Osteocyte (in vitro differentiated cells): Measurements from ENCODE around the gene CEP20. TPM values are rescaled to one million over a fixed set of nuclear protein-coding genes. Genes with fewer than 3 reads are reported as not detected.
"Not testable (repeated sequence)": the region's sequence is repeated elsewhere in the genome, so short reads cannot be mapped to it uniquely, and the experiment has no call there.

ENCODE experiments used
- DNase-seq: peaks from one replicate; pipeline ENCODE4 v3.0.0; 2021; ENCODE audit warnings: mixed read lengths; ENCODE audit not compliant: unreplicated experiment; ENCODE audit errors: extremely low spot score
- H3K27ac Mint-ChIP-seq: one replicate; pipeline ENCODE4 v1.8.0; 2021; ENCODE audit warnings: mild to moderate bottlenecking, mixed read lengths; ENCODE audit not compliant: unreplicated experiment
- H3K27me3 Mint-ChIP-seq: one replicate; pipeline ENCODE4 v1.8.0; 2021; ENCODE audit warnings: mixed read lengths; ENCODE audit not compliant: unreplicated experiment
- H3K36me3 Mint-ChIP-seq: one replicate; pipeline ENCODE4 v1.8.0; 2021; ENCODE audit warnings: mixed read lengths; ENCODE audit not compliant: unreplicated experiment
- H3K4me1 Mint-ChIP-seq: one replicate; pipeline ENCODE4 v1.8.0; 2021; ENCODE audit warnings: mixed read lengths; ENCODE audit not compliant: unreplicated experiment
- H3K4me3 Mint-ChIP-seq: one replicate; pipeline ENCODE4 v1.8.0; 2021; ENCODE audit warnings: mild to moderate bottlenecking, moderate library complexity, mixed read lengths; ENCODE audit not compliant: unreplicated experiment
- H3K9me3 Mint-ChIP-seq: one replicate; pipeline ENCODE4 v1.8.0; 2021; ENCODE audit warnings: mixed read lengths; ENCODE audit not compliant: unreplicated experiment
- total RNA-seq: library from RNA; stranded (reverse); gene quantifications from 2 replicates; pipeline ENCODE4 v1.2.1, GENCODE V29; 2021
- TF ChIP-seq, protein P1 (sequence below): fragments of 200-600 bp; sonication (generic); IDR thresholded peaks from 2 replicates; pipeline ENCODE4 v1.5.0; 2021; ENCODE audit warnings: antibody characterized with exemption, mild to moderate bottlenecking, moderate library complexity

The CEP20 gene
- total RNA-seq, 1 donor from 2014 or later: 24.3 TPM

DNA sequence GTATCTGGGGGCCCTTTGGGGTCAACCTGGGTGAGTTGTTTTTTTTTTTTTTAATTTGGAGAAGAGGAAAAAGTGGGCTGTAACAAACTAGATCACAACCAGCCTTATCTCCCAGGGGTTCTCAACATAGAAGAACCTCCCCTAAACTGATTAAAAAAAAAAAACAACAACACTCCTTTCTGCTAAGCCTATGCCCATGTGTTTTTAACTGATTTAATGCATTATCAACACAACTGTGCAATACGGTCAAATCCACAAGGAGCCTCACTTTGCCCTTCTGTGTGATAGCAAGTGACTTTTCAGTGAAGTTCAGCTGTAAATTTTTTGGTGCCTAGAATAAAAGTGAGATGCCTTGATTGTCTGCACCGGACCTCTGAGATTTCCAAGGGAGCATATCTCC lies 32.2 kb downstream of the CEP20 start:
- Mint-ChIP-seq H3K4me3 (no peak overlapping the region), H3K9me3 (no peaks in the 10 kb centered on the region), H3K36me3 (no peaks in the 10 kb centered on the region), H3K27ac (no peak overlapping the region), H3K4me1 (peaks cover 11% of the 10 kb centered on the region), H3K27me3 (peaks cover 43% of the 10 kb centered on the region)
- TF ChIP-seq, protein P1, sequence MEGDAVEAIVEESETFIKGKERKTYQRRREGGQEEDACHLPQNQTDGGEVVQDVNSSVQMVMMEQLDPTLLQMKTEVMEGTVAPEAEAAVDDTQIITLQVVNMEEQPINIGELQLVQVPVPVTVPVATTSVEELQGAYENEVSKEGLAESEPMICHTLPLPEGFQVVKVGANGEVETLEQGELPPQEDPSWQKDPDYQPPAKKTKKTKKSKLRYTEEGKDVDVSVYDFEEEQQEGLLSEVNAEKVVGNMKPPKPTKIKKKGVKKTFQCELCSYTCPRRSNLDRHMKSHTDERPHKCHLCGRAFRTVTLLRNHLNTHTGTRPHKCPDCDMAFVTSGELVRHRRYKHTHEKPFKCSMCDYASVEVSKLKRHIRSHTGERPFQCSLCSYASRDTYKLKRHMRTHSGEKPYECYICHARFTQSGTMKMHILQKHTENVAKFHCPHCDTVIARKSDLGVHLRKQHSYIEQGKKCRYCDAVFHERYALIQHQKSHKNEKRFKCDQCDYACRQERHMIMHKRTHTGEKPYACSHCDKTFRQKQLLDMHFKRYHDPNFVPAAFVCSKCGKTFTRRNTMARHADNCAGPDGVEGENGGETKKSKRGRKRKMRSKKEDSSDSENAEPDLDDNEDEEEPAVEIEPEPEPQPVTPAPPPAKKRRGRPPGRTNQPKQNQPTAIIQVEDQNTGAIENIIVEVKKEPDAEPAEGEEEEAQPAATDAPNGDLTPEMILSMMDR: no peak
- DNase-seq: no peak

DNA sequence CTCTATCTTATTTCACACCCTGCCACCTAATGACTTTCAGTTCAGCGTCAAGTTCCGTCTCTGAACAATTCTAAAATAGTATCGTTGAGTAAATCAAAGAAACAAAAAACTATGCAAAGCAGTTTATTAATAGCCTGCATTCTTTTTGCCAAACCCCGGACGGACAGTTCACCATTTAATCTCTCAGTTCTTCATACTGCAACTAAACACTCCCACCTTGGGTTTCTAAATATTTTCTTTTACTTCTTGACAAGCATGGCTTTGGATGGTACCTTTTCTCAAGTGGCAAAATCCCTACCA lies 32.7 kb downstream of the CEP20 start:
- H3K27ac Mint-ChIP-seq: no peak overlapping the region
- TF ChIP-seq, protein P1: no peak
- no peak for DNase-seq
- peaks cover 44% of the 10 kb centered on the region for H3K27me3 Mint-ChIP-seq
- H3K4me3 Mint-ChIP-seq: no peak overlapping the region
- no peaks in the 10 kb centered on the region for H3K36me3 Mint-ChIP-seq
- peaks cover 11% of the 10 kb centered on the region for H3K4me1 Mint-ChIP-seq
- H3K9me3 Mint-ChIP-seq: no peaks in the 10 kb centered on the region

DNA sequence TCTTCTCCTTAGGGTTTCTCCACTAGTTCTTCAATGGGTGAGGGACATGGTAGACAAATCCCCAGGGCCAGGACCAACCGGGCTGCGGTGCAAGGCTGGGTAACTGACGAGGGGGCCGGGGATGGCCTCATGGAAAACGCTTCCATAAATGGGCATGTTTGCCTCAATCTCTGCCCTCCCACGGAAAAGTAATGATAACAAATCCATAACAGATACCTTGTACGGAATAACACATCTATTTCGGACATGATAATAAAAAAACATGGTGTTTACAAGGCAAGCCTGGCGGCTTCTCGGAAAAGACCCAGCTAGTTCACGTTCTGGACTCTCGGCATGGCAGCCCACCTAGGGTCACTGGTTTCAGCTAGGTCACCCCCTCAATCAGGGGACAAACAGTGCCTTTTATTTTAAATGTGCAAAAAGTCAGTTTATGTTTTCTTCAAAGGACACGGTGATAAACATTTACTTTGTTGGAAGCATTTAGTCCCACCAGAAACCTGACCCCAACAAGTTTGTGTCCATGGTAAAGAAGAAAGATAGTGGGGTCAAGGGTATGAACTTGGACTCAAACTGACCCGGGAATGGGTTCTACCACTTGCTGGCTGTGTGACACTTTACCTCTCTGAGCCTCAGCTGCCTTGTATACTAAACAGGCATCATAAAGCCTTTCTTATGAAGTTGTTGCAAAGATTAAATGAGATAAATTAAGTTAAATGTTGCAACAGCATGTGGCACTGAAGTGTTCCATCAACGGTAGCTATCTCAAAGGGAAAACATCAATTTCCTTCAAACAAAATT lies 33.3 kb downstream of the CEP20 start:
- Mint-ChIP-seq H3K9me3 (no peaks in the 10 kb centered on the region), H3K4me1 (peaks cover 11% of the 10 kb centered on the region), H3K4me3 (no peak overlapping the region), H3K27ac (no peak overlapping the region), H3K27me3 (peaks cover 44% of the 10 kb centered on the region), H3K36me3 (no peaks in the 10 kb centered on the region)
- no peak for DNase-seq
- TF ChIP-seq, protein P1: no peak

DNA sequence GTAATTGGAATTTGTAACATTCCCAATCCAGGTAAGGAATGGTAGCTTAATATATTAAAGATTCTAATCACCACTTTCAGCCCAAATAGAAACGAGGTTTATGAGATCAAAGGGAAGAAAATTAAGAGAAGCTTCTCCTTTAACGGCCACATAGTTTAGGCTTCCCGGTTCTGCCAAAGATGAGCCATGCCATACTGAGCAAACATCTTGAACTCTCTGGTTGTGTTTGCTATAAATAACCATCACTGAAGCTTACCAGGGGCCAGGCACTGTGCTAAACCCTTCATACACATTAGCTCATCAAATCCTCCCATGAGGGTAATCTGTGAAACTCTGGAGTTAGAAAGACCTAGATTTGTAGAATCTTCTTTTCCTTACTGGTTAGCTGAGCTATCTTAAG lies 34.3 kb downstream of the CEP20 start:
- no peak for DNase-seq
- H3K9me3 Mint-ChIP-seq: no peaks in the 10 kb centered on the region
- peaks cover 44% of the 10 kb centered on the region for H3K27me3 Mint-ChIP-seq
- H3K36me3 Mint-ChIP-seq: no peaks in the 10 kb centered on the region
- H3K4me1 Mint-ChIP-seq: peaks cover 11% of the 10 kb centered on the region
- no peak overlapping the region for H3K4me3 Mint-ChIP-seq
- TF ChIP-seq, protein P1: no peak
- H3K27ac Mint-ChIP-seq: no peak overlapping the region

DNA sequence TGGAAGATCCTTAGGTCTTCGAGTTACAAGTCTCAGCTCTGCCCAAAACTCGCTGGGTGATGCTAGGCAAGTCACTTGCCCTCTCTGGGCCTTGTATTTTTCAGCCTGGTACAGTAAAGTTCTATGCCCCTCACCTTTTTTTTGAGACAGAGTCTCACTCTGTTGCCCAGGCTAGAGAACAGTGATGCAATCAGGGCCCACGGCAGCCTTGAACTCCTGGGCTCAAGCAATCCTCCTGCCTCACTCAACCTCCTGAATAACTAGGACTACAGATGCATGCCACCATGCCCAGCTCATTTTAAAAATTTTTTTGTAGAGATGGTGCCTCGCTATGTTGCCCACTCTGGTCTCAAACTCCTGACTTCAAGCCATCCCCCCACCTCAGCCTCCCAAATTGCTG lies 35.4 kb downstream of the CEP20 start:
- peaks cover 11% of the 10 kb centered on the region for H3K4me1 Mint-ChIP-seq
- H3K36me3 Mint-ChIP-seq: no peaks in the 10 kb centered on the region
- H3K27ac Mint-ChIP-seq: no peak overlapping the region
- TF ChIP-seq, protein P1: no peak
- H3K9me3 Mint-ChIP-seq: no peaks in the 10 kb centered on the region
- H3K27me3 Mint-ChIP-seq: peaks cover 50% of the 10 kb centered on the region
- DNase-seq: no peak
- no peak overlapping the region for H3K4me3 Mint-ChIP-seq

DNA sequence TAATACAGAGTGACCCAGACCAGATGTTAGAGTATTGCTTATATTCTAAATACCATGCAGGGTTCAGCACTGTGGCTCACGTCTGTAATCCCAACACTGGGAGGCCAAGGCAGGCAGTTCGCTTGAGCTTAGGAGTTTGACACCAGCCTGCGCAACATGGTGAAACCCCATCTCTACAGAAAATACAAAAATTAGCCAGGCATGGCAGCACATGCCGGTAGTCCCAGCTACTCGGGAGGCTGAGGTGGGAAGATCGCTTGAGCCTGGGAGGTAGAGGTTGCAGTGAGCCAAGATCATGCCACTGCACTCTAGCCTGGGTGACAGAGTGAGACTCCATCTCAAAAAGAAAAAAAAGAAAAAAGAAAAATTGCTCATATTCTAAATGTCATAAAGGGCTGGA lies 37.8 kb downstream of the CEP20 start:
- H3K4me3 Mint-ChIP-seq, H3K4me1 Mint-ChIP-seq, DNase-seq, H3K27ac Mint-ChIP-seq, H3K9me3 Mint-ChIP-seq, H3K36me3 Mint-ChIP-seq: not testable (repeated sequence)
- H3K27me3 Mint-ChIP-seq: peaks cover 44% of the 10 kb centered on the region
